Mesendoderm (in vitro differentiated cells): ENCODE measurements around the gene CDH15.
"Not testable (repeated sequence)": the region's sequence is repeated elsewhere in the genome, so short reads cannot be mapped to it uniquely, and the experiment has no call there.

ENCODE experiments used
- DNase-seq: peaks from one replicate; pipeline ENCODE4 v3.0.0; 2013
- H2AK5ac ChIP-seq: 2 replicates; pipeline ENCODE4 v1.6.1; 2013; ENCODE audit warnings: low read length, inconsistent platforms
- H2BK120ac ChIP-seq: 2 replicates; pipeline ENCODE4 v1.6.1; 2013; ENCODE audit warnings: low read depth, mild to moderate bottlenecking, low read length, moderate library complexity, mixed read lengths
- H2BK15ac ChIP-seq: replicated peaks from 2 replicates; pipeline ENCODE4 v1.6.1; 2013; ENCODE audit warnings: low read depth, mild to moderate bottlenecking, moderate library complexity
- H2BK5ac ChIP-seq: 2 replicates; pipeline ENCODE4 v1.6.1; 2013; ENCODE audit warnings: low read length, inconsistent platforms
- H3K18ac ChIP-seq: 2 replicates; pipeline ENCODE4 v1.6.1; 2013; ENCODE audit warnings: mild to moderate bottlenecking, low read length, mixed read lengths
- H3K23ac ChIP-seq: one replicate; pipeline ENCODE4 v1.6.1; 2013; ENCODE audit warnings: low read length
- H3K27ac ChIP-seq: 2 replicates; pipeline ENCODE4 v1.5.1; 2013; ENCODE audit warnings: low read depth, mild to moderate bottlenecking, inconsistent platforms, low read length, moderate library complexity
- H3K27me3 ChIP-seq: 2 replicates; pipeline ENCODE4 v1.6.1; 2013; ENCODE audit warnings: low read length, control low read depth, mild to moderate bottlenecking, inconsistent platforms; ENCODE audit not compliant: insufficient read depth, poor library complexity
- H3K36me3 ChIP-seq: 2 replicates; pipeline ENCODE4 v1.6.1; 2013; ENCODE audit warnings: low read length, inconsistent platforms; ENCODE audit not compliant: control insufficient read depth, insufficient read depth
- H3K4ac ChIP-seq: one replicate; pipeline ENCODE4 v1.6.1; 2013; ENCODE audit warnings: low read depth, mild to moderate bottlenecking, low read length, moderate library complexity
- H3K4me1 ChIP-seq: 2 replicates; pipeline ENCODE4 v1.6.1; 2013; ENCODE audit warnings: low read depth, low read length, inconsistent platforms; ENCODE audit not compliant: control insufficient read depth
- H3K4me2 ChIP-seq: 2 replicates; pipeline ENCODE4 v1.6.1; 2013; ENCODE audit warnings: low read length
- H3K4me3 ChIP-seq: 2 replicates; pipeline ENCODE4 v1.5.1; 2013; ENCODE audit warnings: mild to moderate bottlenecking, low read length
- H3K56ac ChIP-seq: one replicate; pipeline ENCODE4 v1.6.1; 2013; ENCODE audit warnings: low read length
- H3K79me1 ChIP-seq: 2 replicates; pipeline ENCODE4 v1.6.1; 2013; ENCODE audit warnings: low read length, inconsistent platforms
- H3K79me2 ChIP-seq: 2 replicates; pipeline ENCODE4 v1.6.1; 2013; ENCODE audit warnings: mild to moderate bottlenecking, low read length; ENCODE audit not compliant: control insufficient read depth, insufficient read depth
- H3K9ac ChIP-seq: 2 replicates; pipeline ENCODE4 v1.6.1; 2013; ENCODE audit warnings: low read length, inconsistent platforms
- H4K5ac ChIP-seq: one replicate; pipeline ENCODE4 v1.6.1; 2013; ENCODE audit warnings: low read length
- H4K8ac ChIP-seq: one replicate; pipeline ENCODE4 v1.6.1; 2013; ENCODE audit warnings: low read depth, mild to moderate bottlenecking, control low read depth, low read length, moderate library complexity
- WGBS: extraction: QIAGEN DNeasy Blood & Tissue Kit; methylation state at CpG from one replicate; pipeline ENCODE4 v1.1.7; 2013; ENCODE audit warnings: low lambda C conversion rate, missing lambda C conversion rate; ENCODE audit not compliant: insufficient coverage; ENCODE audit errors: extremely low coverage; 5-methylcytosine and 5-hydroxymethylcytosine counted together

Gene CDH15

GRCh38 chr16:89184933-89185794 is 13.6 kb downstream of the CDH15 start:
- no peak overlapping the region for H2BK120ac ChIP-seq
- H4K8ac ChIP-seq, result no peak overlapping the region
- no peak overlapping the region for H3K4ac ChIP-seq
- DNase-seq, result no peak
- H3K4me1 ChIP-seq, result no peaks in the 10 kb centered on the region
- H3K23ac ChIP-seq, result no peak overlapping the region
- no peaks in the 10 kb centered on the region for H3K79me2 ChIP-seq
- no CpG with 5 or more reads among the region's 48 CpGs for WGBS
- H3K56ac ChIP-seq, result no peak overlapping the region
- no peak overlapping the region for H3K27ac ChIP-seq
- H3K27me3 ChIP-seq, result no peaks in the 10 kb centered on the region
- H3K36me3 ChIP-seq, result no peaks in the 10 kb centered on the region
- H2AK5ac ChIP-seq, result no peak overlapping the region
- no peaks in the 10 kb centered on the region for H3K79me1 ChIP-seq
- H3K18ac ChIP-seq, result no peak overlapping the region
- no peak overlapping the region for H4K5ac ChIP-seq
- no peak overlapping the region for H2BK15ac ChIP-seq
- no peak overlapping the region for H3K9ac ChIP-seq
- H3K4me2 ChIP-seq, result no peak overlapping the region
- H3K4me3 ChIP-seq, result no peak overlapping the region
- H2BK5ac ChIP-seq, result no peak overlapping the region

DNA sequence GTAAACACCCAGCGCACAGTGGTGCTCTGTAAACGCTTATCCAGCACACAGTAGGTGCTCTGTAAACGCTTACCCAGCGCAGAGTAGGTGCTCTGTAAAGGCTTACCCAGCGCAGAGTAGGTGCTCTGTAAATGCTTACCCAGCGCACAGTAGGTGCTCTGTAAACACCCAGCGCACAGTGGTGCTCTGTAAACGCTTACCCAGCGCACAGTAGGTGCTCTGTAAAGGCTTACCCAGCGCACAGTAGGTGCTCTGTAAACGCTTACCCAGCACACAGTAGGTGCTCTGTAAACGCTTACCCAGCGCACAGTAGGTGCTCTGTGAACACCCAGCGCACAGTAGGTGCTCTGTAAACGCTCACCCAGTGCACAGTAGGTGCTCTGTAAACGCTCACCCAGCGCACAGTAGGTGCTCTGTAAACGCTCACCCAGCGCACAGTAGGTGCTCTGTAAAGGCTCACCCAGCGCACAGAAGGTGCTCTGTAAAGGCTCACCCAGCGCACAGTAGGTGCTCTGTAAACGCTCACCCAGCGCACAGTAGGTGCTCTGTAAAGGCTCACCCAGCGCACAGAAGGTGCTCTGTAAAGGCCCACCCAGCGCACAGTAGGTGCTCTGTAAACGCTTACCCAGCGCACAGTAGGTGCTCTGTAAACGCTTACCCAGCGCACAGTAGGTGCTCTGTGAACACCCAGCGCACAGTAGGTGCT is 14.5 kb downstream of the CDH15 start:
- H3K79me1 ChIP-seq, H3K23ac ChIP-seq, H2BK15ac ChIP-seq, H3K4ac ChIP-seq, H3K27ac ChIP-seq, H2BK5ac ChIP-seq, H4K5ac ChIP-seq, H2BK120ac ChIP-seq, H3K18ac ChIP-seq, H3K4me2 ChIP-seq, H3K27me3 ChIP-seq, H2AK5ac ChIP-seq, H3K56ac ChIP-seq, H3K9ac ChIP-seq, H3K4me3 ChIP-seq, H3K79me2 ChIP-seq, DNase-seq, H3K36me3 ChIP-seq, H4K8ac ChIP-seq, H3K4me1 ChIP-seq: not testable (repeated sequence)
- no CpG with 5 or more reads among the region's 30 CpGs for WGBS

- no CpG with 5 or more reads among the region's 20 CpGs for WGBS
- H3K27ac ChIP-seq, result not testable (repeated sequence)
These were observed 15.1 kb downstream of the CDH15 start for GRCh38 chr16:89186593-89187031.

DNA sequence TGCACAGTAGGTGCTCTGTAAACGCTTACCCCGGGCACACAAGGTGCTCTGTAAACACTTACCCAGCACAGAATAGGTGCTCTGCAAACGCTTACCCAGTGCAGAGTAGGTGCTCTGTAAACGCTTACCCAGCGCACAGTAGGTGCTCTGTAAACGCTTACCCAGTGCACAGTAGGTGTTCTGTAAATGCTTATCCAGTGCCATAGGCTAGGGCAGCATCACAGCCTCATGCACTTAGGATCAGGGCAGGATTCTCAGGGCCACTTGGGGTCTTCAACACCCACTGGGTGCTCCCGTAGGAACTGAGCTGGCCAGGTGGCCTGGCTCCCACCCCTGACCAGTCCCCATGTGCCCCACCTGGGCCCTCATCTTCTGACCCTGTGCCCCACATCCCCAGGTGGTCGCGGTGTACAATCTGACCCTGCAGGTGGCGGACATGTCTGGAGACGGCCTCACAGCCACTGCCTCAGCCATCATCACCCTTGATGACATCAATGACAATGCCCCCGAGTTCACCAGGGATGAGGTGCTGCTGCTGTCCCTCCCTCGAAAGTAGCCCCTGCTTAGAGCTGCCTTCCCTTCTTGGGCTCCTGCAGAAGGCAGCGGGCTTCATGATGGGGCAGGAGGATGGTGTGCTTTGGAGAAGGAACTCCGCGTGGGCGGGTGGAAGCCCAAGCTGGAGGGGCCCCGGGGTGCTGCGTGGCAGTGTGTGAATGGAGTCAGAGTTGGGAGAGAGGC is 15.7 kb downstream of the CDH15 start:
- H3K4me2 ChIP-seq, result no peak overlapping the region
- no peak overlapping the region for H3K23ac ChIP-seq
- H2BK5ac ChIP-seq, result no peak overlapping the region
- H3K4me1 ChIP-seq, result no peaks in the 10 kb centered on the region
- WGBS, result no CpG with 5 or more reads among the region's 19 CpGs
- H4K5ac ChIP-seq, result no peak overlapping the region
- no peak overlapping the region for H3K9ac ChIP-seq
- H3K4me3 ChIP-seq, result no peak overlapping the region
- H3K79me1 ChIP-seq, result no peaks in the 10 kb centered on the region
- H2BK15ac ChIP-seq, result no peak overlapping the region
- H3K56ac ChIP-seq, result no peak overlapping the region
- H3K4ac ChIP-seq, result no peak overlapping the region
- H2AK5ac ChIP-seq, result no peak overlapping the region
- DNase-seq, result no peak
- no peak overlapping the region for H2BK120ac ChIP-seq
- no peak overlapping the region for H3K27ac ChIP-seq
- no peaks in the 10 kb centered on the region for H3K36me3 ChIP-seq
- no peak overlapping the region for H3K18ac ChIP-seq
- H3K79me2 ChIP-seq, result no peaks in the 10 kb centered on the region
- H3K27me3 ChIP-seq, result no peaks in the 10 kb centered on the region
- no peak overlapping the region for H4K8ac ChIP-seq

More at GRCh38 chr16:89186593-89187031, 15.1 kb downstream of the CDH15 start:
- H3K36me3 ChIP-seq, H2BK15ac ChIP-seq, H4K8ac ChIP-seq, H3K79me2 ChIP-seq, H3K4me2 ChIP-seq, DNase-seq, H4K5ac ChIP-seq, H3K4me1 ChIP-seq, H3K27me3 ChIP-seq, H3K18ac ChIP-seq, H2BK5ac ChIP-seq, H2AK5ac ChIP-seq, H3K56ac ChIP-seq, H3K79me1 ChIP-seq, H3K23ac ChIP-seq, H3K4ac ChIP-seq, H3K9ac ChIP-seq, H2BK120ac ChIP-seq, H3K4me3 ChIP-seq: not testable (repeated sequence)

DNA sequence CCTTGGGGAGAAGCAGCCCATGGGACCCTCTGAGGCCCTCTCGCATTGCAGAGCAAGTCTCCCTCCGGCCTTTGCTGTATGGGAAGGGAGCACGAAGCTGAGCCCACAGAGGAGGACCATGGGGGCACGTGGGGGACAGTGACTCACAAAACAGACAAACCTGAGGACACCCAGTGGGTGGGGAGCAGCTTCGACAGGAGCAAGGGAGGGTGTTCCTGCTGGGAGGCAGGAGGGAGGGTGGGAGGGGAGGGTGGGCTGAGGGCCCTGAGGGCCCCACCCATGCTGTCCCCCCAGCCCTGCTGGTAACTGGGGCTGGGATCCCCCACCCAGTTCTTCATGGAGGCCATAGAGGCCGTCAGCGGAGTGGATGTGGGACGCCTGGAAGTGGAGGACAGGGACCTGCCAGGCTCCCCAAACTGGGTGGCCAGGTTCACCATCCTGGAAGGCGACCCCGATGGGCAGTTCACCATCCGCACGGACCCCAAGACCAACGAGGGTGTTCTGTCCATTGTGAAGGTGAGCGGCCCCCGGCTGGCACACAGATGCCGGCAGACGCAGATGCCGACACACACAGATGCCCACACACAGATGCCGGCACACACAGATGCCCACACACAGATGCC is 16.3 kb downstream of the CDH15 start:
- WGBS, result no CpG with 5 or more reads among the region's 19 CpGs
- Histone ChIP-seq H3K9ac (no peak overlapping the region), H4K5ac (no peak overlapping the region), H2BK120ac (no peak overlapping the region), H3K18ac (no peak overlapping the region), H3K79me1 (no peaks in the 10 kb centered on the region), H3K23ac (no peak overlapping the region), H3K56ac (no peak overlapping the region), H3K27me3 (no peaks in the 10 kb centered on the region), H3K79me2 (no peaks in the 10 kb centered on the region), H3K4ac (no peak overlapping the region), H2BK5ac (no peak overlapping the region), H3K27ac (no peak overlapping the region), H2BK15ac (no peak overlapping the region), H2AK5ac (no peak overlapping the region), H3K4me3 (no peak overlapping the region), H3K4me2 (no peak overlapping the region), H3K4me1 (no peaks in the 10 kb centered on the region), H4K8ac (no peak overlapping the region), H3K36me3 (no peaks in the 10 kb centered on the region)
- no peak for DNase-seq
